Loucy (cell line): ENCODE measurements around the gene RMI2.

Source experiments
- H2AFZ ChIP-seq: fragments of 200-600 bp; sonication (generic); 2 replicates; pipeline ENCODE4 v1.6.0; 2016; ENCODE audit warnings: antibody characterized with exemption, mild to moderate bottlenecking, low read length, moderate library complexity
- H3F3A ChIP-seq: fragments of 200-600 bp; 2 replicates; pipeline ENCODE4 v1.6.0; 2016; ENCODE audit warnings: antibody characterized with exemption, low read depth, mild to moderate bottlenecking
- H3K27me3 ChIP-seq: fragments of 200-600 bp; sonication (generic); 2 replicates; pipeline ENCODE4 v1.6.1; 2014; ENCODE audit warnings: low read length, mild to moderate bottlenecking; ENCODE audit not compliant: insufficient read depth, poor library complexity, severe bottlenecking
- H3K36me3 ChIP-seq: fragments of 200-600 bp; sonication (generic); 2 replicates; pipeline ENCODE4 v1.6.1; 2016; ENCODE audit warnings: low read length; ENCODE audit not compliant: insufficient read depth
- H3K4me1 ChIP-seq: fragments of 200-600 bp; sonication (generic); 2 replicates; pipeline ENCODE4 v1.5.1; 2014; ENCODE audit warnings: low read length, mild to moderate bottlenecking; ENCODE audit not compliant: insufficient read depth, poor library complexity, severe bottlenecking
- H3K4me2 ChIP-seq: fragments of 200-600 bp; sonication (generic); 2 replicates; pipeline ENCODE4 v1.6.0; 2014; ENCODE audit warnings: antibody characterized with exemption, low read length, low read depth, mild to moderate bottlenecking; ENCODE audit not compliant: poor library complexity, severe bottlenecking
- H3K4me3 ChIP-seq: fragments of 200-600 bp; sonication (generic); 2 replicates; pipeline ENCODE4 v1.5.1; 2014; ENCODE audit warnings: low read length, mild to moderate bottlenecking, mixed read lengths; ENCODE audit not compliant: poor library complexity, severe bottlenecking
- H3K79me2 ChIP-seq: fragments of 200-600 bp; sonication (generic); 2 replicates; pipeline ENCODE4 v1.6.1; 2014; ENCODE audit warnings: low read length; ENCODE audit not compliant: insufficient read depth
- H3K9ac ChIP-seq: fragments of 200-600 bp; sonication (generic); 2 replicates; pipeline ENCODE4 v1.6.0; 2014; ENCODE audit warnings: mild to moderate bottlenecking, low read depth, low read length, moderate library complexity; ENCODE audit not compliant: poor library complexity, severe bottlenecking
- H3K9me2 ChIP-seq: fragments of 200-600 bp; sonication (generic); replicated peaks from 2 replicates; pipeline ENCODE4 v1.6.1; 2016; ENCODE audit warnings: low read depth, low read length, mixed read lengths
- H3K9me3 ChIP-seq: fragments of 200-600 bp; sonication (generic); 2 replicates; pipeline ENCODE4 v1.6.1; 2014; ENCODE audit warnings: mild to moderate bottlenecking, antibody characterized with exemption, low read length, low read depth; ENCODE audit not compliant: insufficient read depth
- H4K20me1 ChIP-seq: fragments of 200-600 bp; sonication (generic); 2 replicates; pipeline ENCODE4 v1.6.0; 2014; ENCODE audit warnings: antibody characterized with exemption, low read length, mild to moderate bottlenecking; ENCODE audit not compliant: insufficient read depth, poor library complexity, severe bottlenecking
- CTCF ChIP-seq: fragments of 200-600 bp; sonication (generic); conservative IDR thresholded peaks from 2 replicates; pipeline ENCODE4 v1.5.1; 2014; ENCODE audit warnings: mild to moderate bottlenecking, antibody characterized with exemption, low read length
- EZH2phosphoT487 ChIP-seq: fragments of 200-600 bp; IDR thresholded peaks from 2 replicates; pipeline ENCODE4 v1.6.1; 2018; ENCODE audit warnings: antibody characterized with exemption, mild to moderate bottlenecking, moderate library complexity, borderline replicate concordance

RMI2 gene

DNA sequence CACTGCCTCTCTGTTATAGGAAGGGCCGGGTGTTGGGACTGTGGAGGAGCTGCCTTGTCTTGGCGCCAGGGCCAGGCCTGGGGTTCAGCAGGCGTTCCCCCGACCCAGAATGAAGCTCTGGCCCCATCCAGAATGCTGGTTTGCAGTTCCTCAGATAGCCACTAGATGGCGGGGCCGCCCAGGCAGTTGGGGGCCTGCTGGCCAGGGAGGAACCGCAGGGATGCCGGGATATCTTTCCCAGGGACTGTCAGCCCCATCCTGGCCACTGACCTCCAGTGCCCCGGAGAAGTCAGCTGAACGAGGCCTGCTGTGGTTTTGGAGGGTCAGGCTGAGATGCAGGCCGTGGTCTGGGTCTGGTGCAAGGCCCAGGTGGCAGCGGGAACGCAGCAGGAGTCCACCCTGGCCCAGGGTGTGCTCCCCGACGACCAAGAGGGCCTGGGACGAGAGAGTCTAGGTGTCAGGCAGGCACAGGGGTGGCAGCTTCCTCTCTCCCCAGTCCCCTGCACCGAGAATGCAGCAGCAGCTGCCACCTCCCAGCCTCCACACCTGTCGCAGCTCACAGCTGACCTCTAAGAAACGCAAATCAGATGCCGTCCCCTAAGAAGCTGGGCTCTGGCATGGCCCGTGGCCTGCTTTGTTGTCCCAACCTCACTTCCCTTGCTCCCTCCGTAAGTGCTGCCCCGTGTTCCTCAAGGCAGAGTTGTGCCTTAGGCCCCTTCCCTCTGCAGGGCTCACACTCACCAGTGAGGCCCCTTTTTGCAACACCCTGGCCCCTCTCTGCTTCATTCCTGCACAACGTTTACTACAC lies 51.2 kb downstream of the RMI2 start:
- Histone ChIP-seq H2AFZ (no peak overlapping the region), H3K4me1 (no peaks in the 10 kb centered on the region), H3K9me3 (no peaks in the 10 kb centered on the region), H3K36me3 (no peaks in the 10 kb centered on the region), H3K79me2 (no peaks in the 10 kb centered on the region), H3K9me2 (no peaks in the 10 kb centered on the region), H3K4me2 (no peak overlapping the region), H4K20me1 (no peaks in the 10 kb centered on the region), H3K4me3 (no peak overlapping the region), H3K27me3 (no peaks in the 10 kb centered on the region), H3K9ac (no peak overlapping the region), H3F3A (no peaks in the 10 kb centered on the region)
- no peak for TF ChIP-seq EZH2phosphoT487
- TF ChIP-seq CTCF, result peak; percentile 77

DNA sequence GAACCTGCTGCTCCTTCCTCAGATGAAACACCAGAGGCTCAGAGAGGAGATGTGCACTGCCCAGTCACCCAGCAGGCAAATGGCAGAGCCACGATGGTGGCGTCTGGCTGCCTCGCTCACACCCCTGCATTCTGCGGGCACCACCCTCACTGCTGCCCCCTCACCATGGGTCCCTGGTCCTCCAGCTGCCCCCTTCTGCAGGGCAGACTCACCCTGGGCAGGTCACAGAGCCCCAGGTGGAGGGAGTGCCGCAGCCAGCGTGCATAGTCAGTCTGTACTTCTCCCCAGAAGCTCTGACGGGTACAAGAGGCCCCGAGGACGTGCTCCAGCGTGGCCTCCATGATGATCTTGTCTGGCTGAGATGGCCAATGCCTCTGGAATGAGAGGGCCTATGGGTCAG lies 52.9 kb downstream of the RMI2 start:
- H3K27me3 ChIP-seq, result no peaks in the 10 kb centered on the region
- H3K36me3 ChIP-seq, result no peaks in the 10 kb centered on the region
- no peaks in the 10 kb centered on the region for H3F3A ChIP-seq
- H3K4me3 ChIP-seq, result no peak overlapping the region
- H3K4me2 ChIP-seq, result no peak overlapping the region
- H3K9me2 ChIP-seq, result no peaks in the 10 kb centered on the region
- no peaks in the 10 kb centered on the region for H4K20me1 ChIP-seq
- H3K79me2 ChIP-seq, result no peaks in the 10 kb centered on the region
- no peaks in the 10 kb centered on the region for H3K4me1 ChIP-seq
- H3K9ac ChIP-seq, result no peak overlapping the region
- TF ChIP-seq CTCF, result no peak
- TF ChIP-seq EZH2phosphoT487, result no peak
- no peak overlapping the region for H2AFZ ChIP-seq
- H3K9me3 ChIP-seq, result no peaks in the 10 kb centered on the region

GRCh38 chr16:11398851-11399250 lies 53.6 kb downstream of the RMI2 start:
- H3K9ac ChIP-seq, result no peak overlapping the region
- H3K79me2 ChIP-seq, result no peaks in the 10 kb centered on the region
- no peaks in the 10 kb centered on the region for H3K9me3 ChIP-seq
- no peaks in the 10 kb centered on the region for H3K4me1 ChIP-seq
- H3K36me3 ChIP-seq, result no peaks in the 10 kb centered on the region
- no peaks in the 10 kb centered on the region for H3K9me2 ChIP-seq
- no peaks in the 10 kb centered on the region for H3K27me3 ChIP-seq
- H2AFZ ChIP-seq, result no peak overlapping the region
- no peak for TF ChIP-seq CTCF
- TF ChIP-seq EZH2phosphoT487, result no peak
- no peak overlapping the region for H3K4me2 ChIP-seq
- H3K4me3 ChIP-seq, result no peak overlapping the region
- H4K20me1 ChIP-seq, result no peaks in the 10 kb centered on the region
- H3F3A ChIP-seq, result no peaks in the 10 kb centered on the region
